T-helper 17 cell (primary cell): ENCODE results near the gene KRTAP10-9. TPM values are rescaled to one million over a fixed set of nuclear protein-coding genes. Genes with fewer than 3 reads are reported as not detected.
A peak's percentile ranks its signal among the peaks of the same experiment; 100 is the strongest.
"Not testable (repeated sequence)": the region's sequence is repeated elsewhere in the genome, so short reads cannot be mapped to it uniquely, and the experiment has no call there.

ENCODE experiments used
- ATAC-seq: fragments of 150-1000 bp; cut with Tn5 transposase; 2 replicates; pipeline ENCODE4 v1.10.0; 2021; ENCODE audit warnings: mild to moderate bottlenecking, moderate library complexity
- DNase-seq, 3 donors: peaks; one replicate each; pipeline versions ENCODE4 v3.0.0 to v3.0.0-alpha.2; 2020 to 2021
- H3K9me3 ChIP-seq: one replicate; pipeline ENCODE4 v1.7.0; 2013; ENCODE audit warnings: low read length, mild to moderate bottlenecking; ENCODE audit not compliant: control insufficient read depth, poor library complexity, severe bottlenecking
- H3K27ac Mint-ChIP-seq: one replicate; pipeline ENCODE4 v1.8.0; 2022; ENCODE audit warnings: mild to moderate bottlenecking, moderate library complexity, mixed read lengths
- H3K27me3 Mint-ChIP-seq: one replicate; pipeline ENCODE4 v1.8.0; 2022; ENCODE audit warnings: mixed read lengths
- H3K36me3 Mint-ChIP-seq: one replicate; pipeline ENCODE4 v1.8.0; 2022; ENCODE audit warnings: low read depth, mixed read lengths
- H3K4me1 Mint-ChIP-seq: one replicate; pipeline ENCODE4 v1.8.0; 2022; ENCODE audit warnings: mild to moderate bottlenecking, mixed read lengths
- H3K4me3 Mint-ChIP-seq: one replicate; pipeline ENCODE4 v1.8.0; 2022; ENCODE audit warnings: mild to moderate bottlenecking, moderate library complexity, mixed read lengths
- total RNA-seq, 4 donors: library from RNA in 2 of 4; stranded (reverse) in 2 of 4; gene quantifications; one replicate each; pipeline ENCODE4 v1.2.3 and lab custom pipeline; 2022 to 2026

The KRTAP10-9 gene
- total RNA-seq, 2 donors from 2014 or later, result not detected

GRCh38 chr21:44590311-44590721, 36.6 kb upstream of the KRTAP10-9 start:
- Mint-ChIP-seq H3K36me3 (peaks cover 5% of the 10 kb centered on the region), H3K4me3 (no peak overlapping the region), H3K27ac (no peak overlapping the region), H3K4me1 (peaks cover 3% of the 10 kb centered on the region), H3K27me3 (peaks cover 36% of the 10 kb centered on the region)
- ATAC-seq (no peak), DNase-seq (no peak)
- no peaks in the 10 kb centered on the region for H3K9me3 ChIP-seq

- H3K4me3 Mint-ChIP-seq, H3K9me3 ChIP-seq, DNase-seq, H3K4me1 Mint-ChIP-seq, H3K36me3 Mint-ChIP-seq, ATAC-seq: not testable (repeated sequence)
- peak overlapping the region; percentile 27 for H3K27ac Mint-ChIP-seq
- peaks cover 28% of the 10 kb centered on the region for H3K27me3 Mint-ChIP-seq
These were observed 35.7 kb upstream of the KRTAP10-9 start for GRCh38 chr21:44590897-44591800.

GRCh38 chr21:44591801-44592130, 35.1 kb upstream of the KRTAP10-9 start:
- not testable (repeated sequence) for DNase-seq, H3K4me3 Mint-ChIP-seq

GRCh38 chr21:44592446-44593311, 34.2 kb upstream of the KRTAP10-9 start, which contains the start of gene KRTAP10-6:
TSS of gene KRTAP10-6 (minus strand) at chr21:44592505. CDS start at chr21:44592484, 21 bp downstream.
- H3K27me3 Mint-ChIP-seq, result peaks cover 15% of the 10 kb centered on the region
- peak within 1 kb of the TSS; percentile 27 for H3K27ac Mint-ChIP-seq
- no peak within 1 kb of the TSS for H3K4me3 Mint-ChIP-seq
- H3K36me3 Mint-ChIP-seq, result peaks cover 2% of the 10 kb centered on the region
- no peaks in the 10 kb centered on the region for H3K9me3 ChIP-seq
- DNase-seq (no peak), ATAC-seq (no peak)
- peaks cover 5% of the 10 kb centered on the region for H3K4me1 Mint-ChIP-seq

More at GRCh38 chr21:44591801-44592130, 35.1 kb upstream of the KRTAP10-9 start:
- H3K4me1 Mint-ChIP-seq, H3K9me3 ChIP-seq, H3K36me3 Mint-ChIP-seq, H3K27ac Mint-ChIP-seq, ATAC-seq: not testable (repeated sequence)
- H3K27me3 Mint-ChIP-seq, result peaks cover 21% of the 10 kb centered on the region

GRCh38 chr21:44593598-44594405, 33.1 kb upstream of the KRTAP10-9 start:
- Mint-ChIP-seq H3K27ac (peak overlapping the region; percentile 24), H3K27me3 (peaks cover 15% of the 10 kb centered on the region), H3K4me1 (peaks cover 5% of the 10 kb centered on the region), H3K36me3 (peaks cover 2% of the 10 kb centered on the region), H3K4me3 (no peak overlapping the region)
- ATAC-seq (no peak), DNase-seq (no peak)
- no peaks in the 10 kb centered on the region for H3K9me3 ChIP-seq

GRCh38 chr21:44594406-44594916, 32.4 kb upstream of the KRTAP10-9 start:
- no peaks in the 10 kb centered on the region for H3K9me3 ChIP-seq
- Mint-ChIP-seq H3K4me3 (no peak overlapping the region), H3K27me3 (peaks cover 12% of the 10 kb centered on the region), H3K27ac (peak overlapping the region; percentile 79), H3K4me1 (peaks cover 5% of the 10 kb centered on the region), H3K36me3 (peaks cover 2% of the 10 kb centered on the region)
- ATAC-seq (no peak), DNase-seq (no peak)

- peaks cover 5% of the 10 kb centered on the region for H3K27me3 Mint-ChIP-seq
- no peaks in the 10 kb centered on the region for H3K9me3 ChIP-seq
- no peak overlapping the region for H3K4me3 Mint-ChIP-seq
- ATAC-seq (no peak), DNase-seq (no peak)
- H3K27ac Mint-ChIP-seq, result peak overlapping the region; percentile 79
- H3K4me1 Mint-ChIP-seq, result peaks cover 8% of the 10 kb centered on the region
- peaks cover 2% of the 10 kb centered on the region for H3K36me3 Mint-ChIP-seq
These were observed 31.4 kb upstream of the KRTAP10-9 start for GRCh38 chr21:44595524-44595923.

GRCh38 chr21:44596068-44596725, 30.7 kb upstream of the KRTAP10-9 start:
- ATAC-seq (no peak), DNase-seq (no peak)
- H3K4me3 Mint-ChIP-seq, result no peak overlapping the region
- no peak overlapping the region for H3K27ac Mint-ChIP-seq
- H3K36me3 Mint-ChIP-seq, result peaks cover 2% of the 10 kb centered on the region
- no peaks in the 10 kb centered on the region for H3K9me3 ChIP-seq
- peaks cover 8% of the 10 kb centered on the region for H3K4me1 Mint-ChIP-seq
- peaks cover 9% of the 10 kb centered on the region for H3K27me3 Mint-ChIP-seq

GRCh38 chr21:44598061-44598460, 28.8 kb upstream of the KRTAP10-9 start:
- peaks cover 12% of the 10 kb centered on the region for H3K27me3 Mint-ChIP-seq
- no peak overlapping the region for H3K27ac Mint-ChIP-seq
- H3K36me3 Mint-ChIP-seq, result peaks cover 4% of the 10 kb centered on the region
- ATAC-seq (no peak), DNase-seq (no peak)
- H3K9me3 ChIP-seq, result no peaks in the 10 kb centered on the region
- H3K4me3 Mint-ChIP-seq, result no peak overlapping the region
- peaks cover 13% of the 10 kb centered on the region for H3K4me1 Mint-ChIP-seq

GRCh38 chr21:44599264-44600029, 27.4 kb upstream of the KRTAP10-9 start:
- peaks cover 12% of the 10 kb centered on the region for H3K27me3 Mint-ChIP-seq
- H3K9me3 ChIP-seq, result no peaks in the 10 kb centered on the region
- peaks cover 13% of the 10 kb centered on the region for H3K4me1 Mint-ChIP-seq
- no peak overlapping the region for H3K27ac Mint-ChIP-seq
- peaks cover 4% of the 10 kb centered on the region for H3K36me3 Mint-ChIP-seq
- DNase-seq (no peak), ATAC-seq (no peak)
- H3K4me3 Mint-ChIP-seq, result no peak overlapping the region

GRCh38 chr21:44600118-44600978, 26.5 kb upstream of the KRTAP10-9 start, which contains the start of gene KRTAP10-7:
TSS of gene KRTAP10-7 (plus strand) at chr21:44600597. CDS start at chr21:44600622, 25 bp downstream.
- not testable (repeated sequence) for DNase-seq, H3K27ac Mint-ChIP-seq, H3K4me1 Mint-ChIP-seq, ATAC-seq, H3K9me3 ChIP-seq, H3K4me3 Mint-ChIP-seq, H3K36me3 Mint-ChIP-seq
- peaks cover 12% of the 10 kb centered on the region for H3K27me3 Mint-ChIP-seq
